DMS 273 treated with DMSO at 0.1 percent for 48 hours (cell line): ENCODE measurements around the gene PRKAR2A.
"Not testable (repeated sequence)": the region's sequence is repeated elsewhere in the genome, so short reads cannot be mapped to it uniquely, and the experiment has no call there.

ENCODE experiments used
- DNase-seq: peaks from one replicate; lab custom pipeline; 2025; lab: John Stamatoyannopoulos, UW

PRKAR2A gene

DNA sequence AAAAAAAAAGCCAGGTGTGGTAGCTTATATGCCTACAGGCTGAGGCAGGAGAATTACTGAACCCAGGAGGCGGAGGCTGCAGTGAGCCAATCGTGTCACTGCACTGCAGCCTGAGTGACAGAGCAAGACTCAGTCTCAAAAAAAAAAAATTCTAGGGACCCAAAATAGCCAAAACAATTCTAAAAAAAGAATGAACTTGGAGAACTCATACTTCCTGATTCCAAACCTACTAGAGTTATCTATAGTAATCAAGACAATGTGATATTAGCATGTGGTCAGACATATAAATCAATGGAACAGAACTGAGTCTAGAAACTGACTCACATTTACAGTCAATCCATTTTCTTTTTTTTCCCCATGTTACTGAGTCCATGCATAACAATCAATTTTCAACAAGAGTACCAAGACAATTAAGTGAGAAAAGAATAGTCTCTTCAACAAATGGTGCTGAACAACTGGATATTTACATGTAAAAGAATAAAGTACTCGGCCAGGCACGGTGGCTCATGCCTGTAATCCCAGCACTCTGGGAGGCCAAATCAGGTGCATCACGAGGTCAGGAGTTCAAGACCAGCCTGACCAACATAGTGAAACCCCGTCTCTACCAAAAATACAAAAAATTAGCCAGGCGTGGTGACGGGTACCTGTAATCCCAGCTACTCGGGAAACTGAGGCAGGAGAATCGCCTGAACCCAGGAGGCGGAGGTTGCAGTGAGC, 11.9 kb downstream of the PRKAR2A start:
- DNase-seq = no peak

DNA sequence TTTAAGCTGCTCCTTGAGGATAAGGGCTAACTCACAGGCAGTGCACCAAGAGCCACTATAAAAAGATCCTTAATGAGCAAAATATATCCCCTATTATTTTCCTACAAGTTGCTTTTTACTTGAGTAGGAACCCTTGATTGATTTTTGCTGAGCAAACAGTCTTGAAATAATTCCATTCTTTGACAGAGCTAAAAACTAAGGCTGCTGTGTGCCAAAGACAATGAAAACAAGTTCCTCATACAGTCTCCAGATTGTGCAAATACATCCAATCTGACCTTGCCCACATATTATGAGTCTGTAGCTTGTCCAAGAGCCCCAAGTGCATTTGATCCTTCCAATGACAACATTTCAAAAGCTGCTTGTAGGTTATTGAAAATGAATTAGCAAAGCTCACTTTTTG, 15.0 kb downstream of the PRKAR2A start:
- DNase-seq = no peak

DNA sequence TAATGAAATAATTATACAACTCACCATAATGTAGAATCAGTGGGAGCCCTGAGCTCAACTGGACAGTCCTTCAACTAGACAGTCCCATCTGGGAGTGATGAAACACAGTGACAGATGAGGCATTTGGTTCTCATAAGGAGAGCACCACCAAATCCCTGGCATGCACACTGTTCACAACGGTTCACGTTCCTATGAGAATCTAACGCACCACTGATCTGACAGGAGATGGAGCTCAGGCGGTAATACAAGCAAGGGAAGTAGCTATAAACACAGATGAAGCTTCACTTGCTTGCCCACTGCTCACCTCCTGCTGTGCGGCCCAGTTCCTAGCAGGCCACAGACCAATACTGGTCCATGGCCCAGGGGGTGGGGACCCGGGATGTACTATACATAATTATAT, 17.0 kb downstream of the PRKAR2A start:
- DNase-seq = no peak

GRCh38 chr3:48829525-48829924, 18.1 kb downstream of the PRKAR2A start:
- DNase-seq = not testable (repeated sequence)

DNA sequence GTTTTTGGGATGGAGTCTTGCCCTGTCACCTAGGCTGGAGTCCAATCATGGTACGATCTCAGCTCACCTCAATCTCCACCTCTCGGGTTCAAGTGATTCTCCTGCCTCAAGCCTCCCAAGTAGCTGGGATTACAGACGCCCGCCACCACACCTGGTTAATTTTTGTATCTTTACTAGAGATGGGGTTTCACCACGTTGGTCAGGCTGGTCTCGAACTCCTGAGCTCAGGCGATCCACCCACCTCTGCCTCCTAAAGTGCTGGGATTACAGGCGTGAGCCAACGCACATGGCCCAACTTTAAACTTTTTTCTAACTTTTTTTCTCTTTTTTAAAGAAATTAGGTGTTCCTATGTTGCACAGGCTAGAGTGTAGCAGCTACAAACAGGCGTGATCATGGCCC, 19.8 kb downstream of the PRKAR2A start:
- DNase-seq = not testable (repeated sequence)

- DNase-seq = no peak
These were observed 21.2 kb downstream of the PRKAR2A start for GRCh38 chr3:48826451-48826850.

DNA sequence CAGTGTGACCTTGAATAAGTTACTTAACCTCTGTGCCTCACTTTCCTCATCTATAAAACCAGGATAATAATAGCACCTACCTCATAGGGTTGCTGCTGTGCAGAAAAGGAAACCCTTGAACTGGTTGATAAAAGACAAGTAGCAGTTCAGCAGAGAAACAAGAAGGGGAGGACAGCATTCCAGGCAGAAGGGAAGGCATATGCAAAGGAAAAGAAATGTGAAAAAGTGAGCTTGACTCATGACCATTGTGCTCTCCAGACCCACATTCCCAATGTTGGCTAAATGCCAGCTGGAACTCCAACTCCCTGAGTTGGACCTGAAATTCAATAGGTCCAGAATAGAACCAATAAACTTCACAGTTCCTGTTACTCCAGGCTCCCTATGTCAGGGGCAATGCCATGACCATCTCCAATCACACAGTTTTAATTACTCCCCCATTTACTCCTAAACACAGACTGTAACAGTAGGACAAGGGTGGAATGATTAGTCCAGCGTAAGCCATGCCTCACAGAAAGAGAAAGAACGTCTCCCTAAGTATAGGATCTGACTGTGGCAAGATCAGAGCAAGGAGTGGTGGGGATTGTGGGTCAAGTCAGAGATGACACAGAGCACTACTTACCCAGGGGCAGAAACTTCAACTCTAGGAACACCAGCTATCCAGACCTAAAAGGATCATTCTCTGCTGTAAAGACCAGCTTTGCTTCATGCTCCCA, 26.9 kb downstream of the PRKAR2A start:
- DNase-seq = no peak

DNA sequence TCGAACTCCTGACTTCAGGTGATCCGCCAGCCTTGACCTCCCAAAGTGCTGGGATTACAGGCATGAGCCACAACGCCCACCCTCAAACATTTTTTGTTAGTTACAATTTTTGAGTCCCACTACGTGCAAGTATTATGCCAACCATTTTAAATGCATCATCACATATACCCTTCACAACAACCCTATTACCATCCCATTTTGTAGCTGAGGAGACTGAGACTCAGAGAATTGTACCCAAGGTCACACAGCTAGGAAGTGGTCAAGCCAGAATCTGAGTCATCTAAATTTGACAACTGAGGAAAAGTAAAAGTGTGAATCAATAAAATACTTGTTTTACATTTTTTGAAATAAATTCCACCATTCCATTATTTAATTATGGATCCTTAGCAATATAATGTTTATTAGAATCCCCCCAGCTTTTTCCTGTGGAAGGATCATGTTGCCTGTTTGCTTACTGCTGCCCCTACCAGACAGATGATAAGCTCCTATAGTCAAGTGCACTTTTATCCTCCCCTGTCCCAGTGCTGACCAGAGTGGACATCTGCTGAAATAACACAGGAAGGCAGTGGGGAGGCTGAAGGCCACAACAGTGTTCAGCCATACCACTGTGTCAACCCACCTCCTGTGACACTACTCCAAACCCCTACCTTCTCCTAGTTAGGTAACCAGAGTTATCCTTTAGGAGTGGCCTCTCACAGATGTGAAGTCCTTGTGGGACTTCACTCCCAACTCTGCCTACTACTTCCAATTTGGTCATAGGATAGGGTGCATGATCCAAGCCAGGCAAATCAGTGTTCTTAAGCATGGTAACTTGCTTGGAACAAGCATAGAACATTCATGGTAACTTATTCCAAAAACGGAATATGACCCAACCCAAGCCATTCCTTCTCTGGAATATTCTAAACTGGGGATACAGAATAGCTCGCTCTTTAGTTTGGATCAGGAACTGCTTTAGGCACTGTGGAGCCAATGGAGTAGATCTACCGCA, 28.1 kb downstream of the PRKAR2A start:
- DNase-seq = no peak

DNA sequence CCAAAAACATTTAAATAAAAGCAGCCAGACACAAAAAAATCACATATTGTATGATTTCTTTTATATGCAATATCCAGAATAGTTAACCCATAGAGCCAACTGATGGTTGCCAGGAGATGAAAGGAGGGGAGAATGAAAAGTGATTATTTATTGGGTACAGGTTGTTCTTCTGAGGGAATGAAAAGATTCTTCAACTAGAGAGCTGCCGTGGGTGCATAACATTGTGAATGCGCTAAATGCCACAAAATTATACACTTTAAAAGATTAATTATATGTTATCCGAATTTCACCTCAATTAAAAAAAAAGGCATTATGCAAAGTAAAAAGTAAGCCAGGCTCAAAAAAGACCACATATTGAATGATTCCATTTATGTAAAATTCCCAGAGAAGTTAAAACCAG, 36.1 kb downstream of the PRKAR2A start:
- no peak for DNase-seq

- no peak for DNase-seq
These were observed 42.7 kb downstream of the PRKAR2A start for GRCh38 chr3:48804930-48805329.

DNA sequence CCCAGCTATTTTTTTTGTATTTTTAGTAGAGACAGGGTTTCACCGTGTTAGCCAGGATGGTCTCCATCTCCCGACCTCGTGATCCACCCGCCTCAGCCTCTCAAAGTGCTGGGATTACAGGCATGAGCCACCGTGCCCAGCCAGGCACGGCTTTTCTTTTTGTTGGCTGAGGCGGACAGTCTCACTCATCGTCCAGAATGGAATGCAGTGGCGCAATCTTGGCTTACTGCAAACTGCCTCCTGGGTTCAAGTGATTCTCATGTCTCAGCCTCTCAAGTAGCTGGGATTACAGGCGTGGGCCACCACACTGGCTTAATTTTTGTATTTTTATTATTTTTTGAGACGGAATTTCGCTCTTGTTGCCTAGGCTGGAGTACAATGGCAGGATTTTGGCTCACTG, 46.8 kb downstream of the PRKAR2A start:
- DNase-seq = not testable (repeated sequence)

DNA sequence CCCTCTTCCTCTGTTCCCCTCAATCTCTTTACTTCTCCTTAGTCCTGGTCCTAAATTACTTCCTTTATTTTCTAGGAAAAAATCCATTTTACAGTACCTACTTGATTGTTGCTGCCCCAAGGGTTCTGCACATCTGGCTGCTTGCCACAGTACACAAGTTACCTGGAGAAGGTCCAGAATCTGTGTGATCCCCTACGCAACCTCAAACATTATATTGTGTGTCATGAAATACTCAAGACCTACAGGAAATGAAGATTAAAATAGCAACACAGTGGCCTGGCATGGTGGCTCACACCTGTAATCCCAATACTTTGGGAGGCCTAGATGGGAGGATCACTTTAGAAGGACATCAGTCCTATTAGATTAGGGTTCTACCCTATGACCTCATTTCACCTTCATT, 48.7 kb downstream of the PRKAR2A start:
- no peak for DNase-seq

- no peak for DNase-seq
These were observed 50.0 kb downstream of the PRKAR2A start for GRCh38 chr3:48797626-48798025.

DNA sequence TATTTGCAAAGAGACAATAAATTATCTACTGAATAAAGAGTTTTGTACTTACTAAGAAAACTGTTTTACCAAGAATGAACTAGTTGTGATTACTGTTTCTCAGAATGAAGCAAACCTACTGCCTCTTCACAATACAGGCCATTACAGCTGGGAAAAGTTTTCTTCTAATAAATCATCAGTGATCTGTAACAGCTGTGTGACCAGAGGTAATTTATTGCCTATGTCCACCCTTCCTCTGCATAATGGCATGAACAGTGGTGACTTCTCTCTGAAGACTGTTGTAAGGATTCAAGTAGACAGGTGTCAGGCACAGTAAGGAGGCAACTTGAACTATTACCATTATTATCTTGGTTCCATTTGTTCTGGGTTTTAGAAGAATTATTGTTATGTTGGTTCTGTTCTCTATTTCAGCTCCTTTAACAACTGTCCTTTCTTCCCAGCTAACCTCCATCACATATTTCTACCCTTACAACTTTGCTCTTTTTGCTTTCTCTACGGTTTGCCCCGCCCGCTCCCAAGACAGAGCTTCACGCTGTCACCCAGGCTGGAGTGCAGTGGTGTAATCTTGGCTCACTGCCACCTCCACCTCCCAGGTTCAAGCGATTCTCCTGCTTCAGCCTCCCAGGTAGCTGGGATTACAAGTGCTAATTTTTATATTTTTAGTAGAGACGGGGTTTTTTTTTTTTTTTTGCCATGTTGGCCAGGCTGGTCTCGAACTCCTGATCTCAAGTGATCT, 51.5 kb downstream of the PRKAR2A start:
- no peak for DNase-seq

- DNase-seq = not testable (repeated sequence)
These were observed 54.2 kb downstream of the PRKAR2A start for GRCh38 chr3:48793484-48793883.

GRCh38 chr3:48789665-48790064, 58.0 kb downstream of the PRKAR2A start:
- DNase-seq = no peak

DNA sequence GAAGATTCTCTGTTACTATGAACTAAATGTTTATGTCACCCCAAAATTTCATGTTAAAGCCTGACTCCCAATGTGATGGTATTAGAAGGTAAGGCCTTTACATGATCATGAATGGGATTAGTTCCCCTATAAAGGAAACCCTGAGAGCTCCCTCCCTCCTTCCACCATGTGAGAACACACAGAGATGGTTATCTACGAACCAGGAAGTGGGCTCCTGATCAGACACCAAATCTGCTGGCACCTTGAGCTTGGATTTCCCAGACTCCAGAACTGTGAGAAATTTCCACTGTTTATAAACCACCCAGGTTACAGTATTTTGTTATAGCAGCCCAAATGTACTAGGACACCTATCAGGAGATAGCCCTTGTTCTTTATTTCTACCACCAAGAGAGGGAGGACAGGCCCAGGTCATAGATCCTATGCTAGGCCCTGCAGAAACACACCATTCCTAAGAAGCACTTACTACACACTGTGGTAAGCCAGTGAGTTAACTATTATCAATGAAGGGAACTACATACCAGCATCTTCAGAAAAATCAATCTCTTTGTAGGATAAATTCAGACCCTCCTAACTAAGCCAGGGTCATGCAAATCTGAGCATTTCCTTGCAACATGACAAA, 59.0 kb downstream of the PRKAR2A start:
- DNase-seq = no peak

GRCh38 chr3:48784426-48785120, 63.1 kb downstream of the PRKAR2A start:
- no peak for DNase-seq

DNA sequence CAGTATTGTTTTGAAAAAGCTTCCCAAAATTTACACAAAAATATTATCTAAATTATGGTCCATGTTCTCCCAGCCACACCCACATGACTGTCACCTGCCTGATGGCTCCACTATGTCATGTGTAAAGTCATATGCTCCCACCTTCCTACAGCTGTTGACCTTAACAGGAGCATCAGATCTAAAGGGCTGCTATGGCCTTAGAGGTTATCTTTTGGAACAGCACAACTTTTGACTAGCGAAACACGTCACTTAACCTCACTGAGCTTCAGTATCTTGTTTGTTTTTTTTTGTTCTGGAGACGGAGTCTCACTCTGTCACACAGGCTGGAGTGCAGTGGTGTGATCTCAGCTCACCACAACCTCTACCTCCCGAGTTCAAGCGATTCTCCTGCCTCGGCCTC, 64.4 kb downstream of the PRKAR2A start:
- no peak for DNase-seq

- no peak for DNase-seq
These were observed 65.6 kb downstream of the PRKAR2A start for GRCh38 chr3:48782046-48782445.

- DNase-seq = not testable (repeated sequence)
These were observed 69.1 kb downstream of the PRKAR2A start for GRCh38 chr3:48778565-48778964.
